Smooth muscle cell (in vitro differentiated cells): ENCODE results near the gene ITPKC. TPM values are rescaled to one million over a fixed set of nuclear protein-coding genes. Genes with fewer than 3 reads are reported as not detected.

ENCODE experiments used
- DNase-seq: peaks from one replicate; lab custom pipeline; 2025; ENCODE audit not compliant: unreplicated experiment; lab: John Stamatoyannopoulos, UW
- H2AFZ ChIP-seq: fragments of 200-600 bp; sonication (generic); 2 replicates; pipeline ENCODE4 v1.6.0; 2016; ENCODE audit warnings: antibody characterized with exemption, low read depth, mild to moderate bottlenecking
- H3F3A ChIP-seq: fragments of 200-600 bp; sonication (generic); 2 replicates; pipeline ENCODE4 v1.6.0; 2017; ENCODE audit warnings: antibody characterized with exemption, low read depth
- H3K27ac ChIP-seq: fragments of 200-600 bp; sonication (generic); 2 replicates; pipeline ENCODE4 v1.5.1; 2016; ENCODE audit warnings: low read depth, mild to moderate bottlenecking
- H3K27me3 ChIP-seq: fragments of 200-600 bp; sonication (generic); 2 replicates; pipeline ENCODE4 v1.6.1; 2016; ENCODE audit warnings: low read depth, mild to moderate bottlenecking
- H3K36me3 ChIP-seq: fragments of 200-600 bp; sonication (generic); 2 replicates; pipeline ENCODE4 v1.5.1; 2016; ENCODE audit warnings: low read depth
- H3K4me1 ChIP-seq: fragments of 200-600 bp; sonication (generic); 2 replicates; pipeline ENCODE4 v1.5.1; 2016; ENCODE audit warnings: low read depth
- H3K4me2 ChIP-seq: fragments of 200-600 bp; sonication (generic); 2 replicates; pipeline ENCODE4 v1.6.0; 2016; ENCODE audit warnings: mild to moderate bottlenecking
- H3K4me3 ChIP-seq: fragments of 200-600 bp; sonication (generic); 2 replicates; pipeline ENCODE4 v1.5.1; 2016; ENCODE audit warnings: mild to moderate bottlenecking
- H3K79me2 ChIP-seq: fragments of 200-600 bp; sonication (generic); 2 replicates; pipeline ENCODE4 v1.6.0; 2016; ENCODE audit warnings: low read depth, mild to moderate bottlenecking
- H3K9ac ChIP-seq: fragments of 200-600 bp; sonication (generic); 2 replicates; pipeline ENCODE4 v1.6.0; 2016; ENCODE audit warnings: low read depth
- H3K9me3 ChIP-seq: fragments of 200-600 bp; sonication (generic); replicated peaks from 2 replicates; pipeline ENCODE4 v1.5.1; 2016; ENCODE audit warnings: low read depth
- H4K20me1 ChIP-seq: fragments of 200-600 bp; sonication (generic); 2 replicates; pipeline ENCODE4 v1.6.0; 2016; ENCODE audit warnings: low read depth
- CTCF ChIP-seq: fragments of 200-600 bp; sonication (generic); IDR thresholded peaks from 2 replicates; pipeline ENCODE4 v1.5.1; 2017; ENCODE audit warnings: borderline replicate concordance, mild to moderate bottlenecking, antibody characterized with exemption; ENCODE audit not compliant: insufficient read depth, poor library complexity, severe bottlenecking
- WGBS: methylation state at CpG from one replicate; pipeline ENCODE4 v1.1.7; 2016; ENCODE audit warnings: low lambda C conversion rate; 5-methylcytosine and 5-hydroxymethylcytosine counted together
- polyA plus RNA-seq: library from polyadenylated mRNA; unstranded; fragments of >200 nt; fragmentation: Nextera tagmentation; extraction: Ambion mirVana; gene quantifications from 2 replicates; pipeline ENCODE4 v1.2.1, GENCODE V29; 2016
- total RNA-seq: library from RNA; depleted of rRNA; stranded (reverse); fragments of >200 nt; gene quantifications from 2 replicates; pipeline ENCODE4 v1.2.3, GENCODE V29; 2014

The ITPKC gene
- total and polyA plus RNA-seq, 2 experiments from 2014 or later = 24.1 to 25.0 TPM

- H3K9ac ChIP-seq = no peak overlapping the region
- H3K9me3 ChIP-seq = no peaks in the 10 kb centered on the region
- WGBS = 79% methylated on average over 11 of the region's 11 CpGs
- H3K27me3 ChIP-seq = no peaks in the 10 kb centered on the region
- H3K4me2 ChIP-seq = no peak overlapping the region
- no peak overlapping the region for H3K27ac ChIP-seq
- no peak overlapping the region for H2AFZ ChIP-seq
- peaks cover 51% of the 10 kb centered on the region for H4K20me1 ChIP-seq
- H3F3A ChIP-seq = no peaks in the 10 kb centered on the region
- no peak for TF ChIP-seq CTCF
- H3K79me2 ChIP-seq = peaks cover 63% of the 10 kb centered on the region
- peaks cover 6% of the 10 kb centered on the region for H3K4me1 ChIP-seq
- DNase-seq = no peak
- H3K36me3 ChIP-seq = peaks cover 12% of the 10 kb centered on the region
- no peak overlapping the region for H3K4me3 ChIP-seq
These were observed 39.7 kb downstream of the ITPKC start for GRCh38 chr19:40756502-40757110.

DNA sequence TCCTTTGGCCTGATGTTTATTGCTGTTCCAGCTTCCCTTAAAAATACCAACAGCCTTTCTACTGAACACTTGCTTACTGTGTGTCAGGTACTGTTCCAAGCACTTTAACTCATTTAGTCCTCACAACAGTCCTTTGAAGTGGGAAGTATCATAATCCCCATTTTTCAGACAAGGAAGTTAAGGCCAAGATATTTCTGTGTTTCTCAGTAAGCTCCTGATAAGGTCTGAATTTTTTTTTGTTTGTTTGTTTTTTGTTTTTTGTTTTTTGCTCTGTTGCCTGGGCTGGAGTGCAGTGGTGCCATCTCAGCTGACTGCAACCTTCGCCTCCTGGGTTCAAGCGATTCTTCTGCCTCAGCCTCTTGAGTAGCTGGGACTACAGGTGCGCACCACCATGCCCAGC lies 41.6 kb downstream of the ITPKC start:
- Histone ChIP-seq H3K79me2 (peaks cover 47% of the 10 kb centered on the region), H2AFZ (no peak overlapping the region), H3K4me3 (no peak overlapping the region), H3K36me3 (peaks cover 12% of the 10 kb centered on the region), H4K20me1 (peaks cover 51% of the 10 kb centered on the region), H3K27me3 (no peaks in the 10 kb centered on the region), H3K9me3 (no peaks in the 10 kb centered on the region), H3K4me2 (no peak overlapping the region), H3K27ac (no peak overlapping the region), H3K4me1 (no peaks in the 10 kb centered on the region), H3K9ac (no peak overlapping the region), H3F3A (peaks cover 2% of the 10 kb centered on the region)
- TF ChIP-seq CTCF = no peak
- 100% methylated on average over 3 of the region's 3 CpGs for WGBS
- no peak for DNase-seq

GRCh38 chr19:40759352-40759751 lies 42.4 kb downstream of the ITPKC start:
- no peaks in the 10 kb centered on the region for H3K4me1 ChIP-seq
- no peaks in the 10 kb centered on the region for H3K9me3 ChIP-seq
- peaks cover 11% of the 10 kb centered on the region for H3F3A ChIP-seq
- H3K4me2 ChIP-seq = no peak overlapping the region
- no peak for TF ChIP-seq CTCF
- WGBS = 98% methylated on average over 13 of the region's 13 CpGs
- DNase-seq = no peak
- H3K36me3 ChIP-seq = peaks cover 12% of the 10 kb centered on the region
- H3K4me3 ChIP-seq = no peak overlapping the region
- peaks cover 38% of the 10 kb centered on the region for H3K79me2 ChIP-seq
- H3K27ac ChIP-seq = no peak overlapping the region
- H2AFZ ChIP-seq = no peak overlapping the region
- no peaks in the 10 kb centered on the region for H3K27me3 ChIP-seq
- no peak overlapping the region for H3K9ac ChIP-seq
- peaks cover 45% of the 10 kb centered on the region for H4K20me1 ChIP-seq
